ENCODE data around the gene DAPK1.

DNA sequence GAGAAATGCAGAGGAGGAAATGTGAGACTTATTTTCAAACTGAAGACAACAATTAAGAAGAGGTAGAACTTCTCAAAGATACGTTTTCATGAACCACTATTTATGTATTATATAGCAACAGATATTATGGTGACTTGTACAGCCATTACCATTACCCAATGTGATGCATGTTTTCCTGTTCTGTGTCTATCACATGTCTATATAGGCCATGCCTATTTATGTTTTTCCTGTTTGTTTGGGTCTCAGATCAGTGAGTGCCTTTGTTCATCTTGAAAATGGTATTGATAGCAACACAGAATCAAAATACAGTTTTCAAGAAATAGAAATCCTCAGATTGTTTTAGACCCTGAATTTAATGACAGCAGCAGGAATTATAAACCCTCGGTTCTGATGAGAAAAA is 44.0 kb downstream of the DAPK1 start:
- TF ChIP-seq, protein P1, sequence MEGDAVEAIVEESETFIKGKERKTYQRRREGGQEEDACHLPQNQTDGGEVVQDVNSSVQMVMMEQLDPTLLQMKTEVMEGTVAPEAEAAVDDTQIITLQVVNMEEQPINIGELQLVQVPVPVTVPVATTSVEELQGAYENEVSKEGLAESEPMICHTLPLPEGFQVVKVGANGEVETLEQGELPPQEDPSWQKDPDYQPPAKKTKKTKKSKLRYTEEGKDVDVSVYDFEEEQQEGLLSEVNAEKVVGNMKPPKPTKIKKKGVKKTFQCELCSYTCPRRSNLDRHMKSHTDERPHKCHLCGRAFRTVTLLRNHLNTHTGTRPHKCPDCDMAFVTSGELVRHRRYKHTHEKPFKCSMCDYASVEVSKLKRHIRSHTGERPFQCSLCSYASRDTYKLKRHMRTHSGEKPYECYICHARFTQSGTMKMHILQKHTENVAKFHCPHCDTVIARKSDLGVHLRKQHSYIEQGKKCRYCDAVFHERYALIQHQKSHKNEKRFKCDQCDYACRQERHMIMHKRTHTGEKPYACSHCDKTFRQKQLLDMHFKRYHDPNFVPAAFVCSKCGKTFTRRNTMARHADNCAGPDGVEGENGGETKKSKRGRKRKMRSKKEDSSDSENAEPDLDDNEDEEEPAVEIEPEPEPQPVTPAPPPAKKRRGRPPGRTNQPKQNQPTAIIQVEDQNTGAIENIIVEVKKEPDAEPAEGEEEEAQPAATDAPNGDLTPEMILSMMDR (IDR thresholded peaks at IDR 0.05), result no peak
- TF ChIP-seq EZH2 (IDR thresholded peaks at IDR 0.05; ENCODE audit: borderline replicate concordance, insufficient read depth, low read depth, low read length, poor library complexity, severe bottlenecking), result no peak
